HG02970 (cell line): ENCODE results near the gene CFAP77.

Experiments used
- ATAC-seq: cut with Tn5 transposase; IDR thresholded peaks from one replicate; pipeline ENCODE4 v1.9.1; 2021; ENCODE audit warnings: mild to moderate bottlenecking, moderate library complexity, moderate number of reproducible peaks; ENCODE audit not compliant: unreplicated experiment, low FRiP score

The CFAP77 gene

GRCh38 chr9:132622159-132622558, 212.1 kb downstream of the CFAP77 start:
- no peak for ATAC-seq
